NCI-H2227 (cell line): ENCODE data around the gene MNAT1.
"Not testable (repeated sequence)": the region's sequence is repeated elsewhere in the genome, so short reads cannot be mapped to it uniquely, and the experiment has no call there.

Source experiments
- DNase-seq: peaks from one replicate; lab custom pipeline; 2025; ENCODE audit not compliant: unreplicated experiment; lab: John Stamatoyannopoulos, UW

The MNAT1 gene

DNA sequence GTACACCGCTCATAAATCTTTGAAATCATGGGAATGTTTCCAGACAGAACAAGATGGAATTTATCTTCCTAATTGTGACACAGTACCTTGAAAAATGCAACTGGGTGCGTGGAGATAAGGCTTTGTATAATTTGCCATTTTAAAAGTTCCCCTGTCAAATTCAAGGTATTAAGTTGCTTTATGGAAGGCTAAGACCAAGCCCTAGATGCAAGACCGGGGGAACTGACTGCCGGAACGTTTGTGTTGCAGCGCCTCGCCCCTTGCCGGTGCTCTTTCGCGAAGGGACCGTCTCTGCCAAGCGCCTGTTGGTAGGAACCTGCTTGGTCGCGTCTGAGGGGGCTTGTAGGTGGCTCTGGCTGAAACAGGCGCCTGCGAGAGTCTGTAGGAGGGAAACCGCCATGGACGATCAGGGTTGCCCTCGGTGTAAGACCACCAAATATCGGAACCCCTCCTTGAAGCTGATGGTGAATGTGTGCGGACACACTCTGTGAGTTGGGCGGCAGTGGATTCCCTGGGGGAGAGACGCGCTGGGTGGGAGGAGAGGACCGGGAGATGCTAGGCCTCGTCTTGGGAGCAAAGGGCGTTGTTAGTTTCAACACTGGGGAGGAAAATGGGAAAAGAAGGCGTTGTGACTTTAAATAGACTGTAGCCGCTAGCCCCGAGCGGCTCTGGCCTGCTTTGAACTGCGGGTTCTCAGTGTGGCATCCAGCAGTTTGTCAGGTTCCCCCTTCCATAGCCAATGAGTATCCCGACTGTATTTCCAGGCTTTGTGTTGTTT lies at the start of gene MNAT1:
Gene MNAT1 (plus strand): TSS at position 297 of the 778 bp plus-strand sequence. CDS start 102 bp downstream, at position 399.
- peak; percentile 86 for DNase-seq

DNA sequence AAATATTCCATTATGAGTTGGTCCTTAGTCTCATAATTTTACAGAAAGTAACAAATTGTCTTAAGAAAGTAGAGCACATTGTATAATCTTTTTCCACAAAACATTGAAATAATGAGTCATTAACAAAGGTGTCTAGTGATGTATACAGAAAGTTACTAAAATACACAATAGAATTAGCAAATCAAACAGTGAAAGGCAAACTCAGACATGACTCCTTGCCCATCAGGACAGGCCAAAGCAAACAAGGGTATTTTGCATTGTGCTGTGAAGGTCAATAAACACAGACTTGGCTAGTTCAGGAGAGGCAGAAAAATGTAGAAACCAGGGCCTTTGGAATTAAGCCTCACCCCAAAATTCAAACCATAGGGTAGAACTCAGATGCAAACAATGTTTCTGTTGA lies 47.7 kb upstream of the MNAT1 start:
- DNase-seq, result no peak

DNA sequence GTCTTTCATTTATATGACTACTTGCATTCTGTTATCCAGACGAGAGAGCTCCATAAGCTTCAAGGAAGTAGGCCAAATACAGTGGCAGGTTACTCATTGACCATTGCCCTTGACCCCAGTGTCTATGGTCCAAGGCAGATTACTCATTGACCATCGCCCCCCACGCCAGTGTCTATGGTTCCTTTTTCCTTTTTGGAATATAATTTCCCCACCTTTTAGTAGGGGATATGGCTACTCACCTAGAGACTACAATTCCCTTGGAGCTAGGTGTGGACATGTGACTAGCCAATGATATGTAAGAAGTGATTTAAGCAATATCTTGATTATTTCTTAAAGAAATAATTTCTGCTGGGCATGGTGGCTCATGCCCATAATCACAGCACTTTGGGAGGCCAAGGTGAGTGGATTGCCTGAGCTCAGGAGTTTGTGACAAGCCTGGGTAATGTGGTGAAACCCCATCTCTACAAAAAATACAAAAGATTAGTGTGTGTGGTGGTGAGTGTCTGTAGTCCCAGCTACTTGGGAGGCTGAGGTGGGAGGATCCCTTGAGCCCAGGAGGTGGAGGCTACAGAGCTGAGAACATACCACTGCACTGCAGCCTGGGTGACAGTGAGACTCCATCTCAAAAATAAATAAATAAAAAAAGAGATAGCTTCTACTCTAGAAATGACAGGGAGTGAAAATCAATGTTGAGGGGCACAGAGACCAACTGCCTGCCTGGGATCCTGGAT lies 43.0 kb upstream of the MNAT1 start:
- no peak for DNase-seq

- DNase-seq, result no peak
Observed at GRCh38 chr14:60695327-60695726, 39.2 kb upstream of the MNAT1 start.

DNA sequence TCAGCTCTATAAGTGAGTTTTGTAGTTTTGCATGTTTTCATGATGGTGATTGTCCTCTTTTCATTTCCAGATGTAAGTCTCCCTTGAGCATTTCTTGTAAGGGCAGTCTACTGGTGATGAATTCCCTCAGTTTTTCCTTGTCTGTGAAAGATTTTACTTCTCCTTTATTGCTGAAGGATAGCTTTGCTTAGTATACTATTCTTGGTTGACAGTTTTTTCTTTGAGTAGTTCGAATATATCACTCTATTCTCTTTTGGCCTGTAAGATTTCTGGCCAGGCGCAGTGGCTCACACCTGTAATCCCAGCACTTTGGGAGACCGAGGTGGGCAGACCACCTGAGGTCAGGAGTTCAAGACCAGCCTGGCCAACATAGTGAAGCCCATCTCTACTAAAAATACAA lies 34.0 kb upstream of the MNAT1 start:
- no peak for DNase-seq

GRCh38 chr14:60705100-60705499 lies 29.5 kb upstream of the MNAT1 start:
- no peak for DNase-seq

- no peak for DNase-seq
Observed at GRCh38 chr14:60707858-60708257, 26.7 kb upstream of the MNAT1 start.

GRCh38 chr14:60710494-60710893 lies 24.1 kb upstream of the MNAT1 start:
- no peak for DNase-seq

- no peak for DNase-seq
Observed at GRCh38 chr14:60713513-60713912, 21.0 kb upstream of the MNAT1 start.

GRCh38 chr14:60720391-60720790 lies 14.2 kb upstream of the MNAT1 start:
- DNase-seq, result no peak

DNA sequence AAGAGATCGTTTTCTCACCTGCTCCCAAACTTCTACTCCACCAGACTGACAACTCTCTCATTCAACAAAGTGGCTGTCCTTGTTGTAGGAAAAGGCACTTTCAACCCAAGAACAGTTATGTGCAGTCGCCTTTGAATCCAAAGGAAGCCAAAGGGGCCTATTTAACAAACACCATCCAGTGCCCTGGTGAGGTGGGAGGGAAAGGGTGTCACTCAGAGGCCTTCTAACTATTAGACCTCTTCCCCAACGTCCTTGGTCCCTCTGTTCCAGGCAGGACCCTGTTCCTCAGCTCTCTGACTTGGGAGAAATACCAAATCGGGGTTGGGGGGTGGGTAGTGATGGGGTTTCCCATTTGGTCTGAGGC lies 13.6 kb upstream of the MNAT1 start:
- no peak for DNase-seq

DNA sequence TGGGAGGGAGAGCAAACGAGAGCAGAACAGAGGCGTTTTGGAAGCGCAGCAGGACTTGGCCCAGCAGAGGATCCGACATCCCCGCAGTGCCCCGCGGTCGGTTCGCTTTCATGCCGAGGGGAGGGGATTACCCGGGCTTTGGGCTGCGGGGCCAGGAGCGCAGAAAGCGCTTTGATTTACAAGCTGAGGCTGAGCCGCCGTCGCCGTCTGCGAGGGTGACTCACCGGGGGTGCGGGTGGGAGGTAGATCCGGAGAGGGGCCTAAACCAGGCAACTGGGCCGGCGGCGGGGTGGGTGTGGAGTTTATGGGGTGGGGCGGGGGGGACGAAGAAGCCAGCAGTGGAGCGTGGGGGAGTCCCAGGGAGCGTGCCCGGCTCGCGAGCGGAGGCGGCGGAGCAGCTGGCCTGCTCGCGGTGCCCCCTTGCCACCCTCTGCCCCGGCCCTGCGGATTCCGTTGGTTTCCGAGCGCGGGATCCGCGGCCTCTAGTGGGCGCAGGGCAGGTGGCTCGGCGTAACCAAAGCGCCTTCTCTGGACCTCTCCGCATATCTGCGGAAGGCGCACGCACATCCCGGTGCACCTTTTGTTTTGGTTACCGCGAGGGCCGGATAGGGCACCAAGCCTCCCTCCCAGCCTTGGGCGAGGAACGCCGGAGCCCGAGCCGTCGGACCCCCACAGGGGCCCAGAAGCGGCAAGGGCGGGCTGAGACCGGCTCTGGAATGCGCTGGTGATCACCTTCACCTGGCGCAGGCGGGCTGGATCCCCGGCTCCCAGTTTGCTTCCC lies 13.0 kb upstream of the MNAT1 start:
- peak; percentile 30 for DNase-seq

DNA sequence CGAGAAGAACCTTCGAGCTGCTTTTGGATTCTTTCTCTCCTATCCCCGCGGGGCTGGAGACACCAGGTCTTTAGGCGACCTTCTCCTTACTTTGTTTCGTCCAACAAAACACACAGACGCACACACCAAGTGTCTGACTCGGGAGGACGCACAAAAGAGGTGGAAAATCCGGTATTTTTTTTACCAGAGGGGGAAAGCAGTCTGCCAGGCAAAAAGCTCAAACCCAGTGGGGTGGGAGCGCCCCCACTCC lies 12.5 kb upstream of the MNAT1 start:
- DNase-seq, result no peak

DNA sequence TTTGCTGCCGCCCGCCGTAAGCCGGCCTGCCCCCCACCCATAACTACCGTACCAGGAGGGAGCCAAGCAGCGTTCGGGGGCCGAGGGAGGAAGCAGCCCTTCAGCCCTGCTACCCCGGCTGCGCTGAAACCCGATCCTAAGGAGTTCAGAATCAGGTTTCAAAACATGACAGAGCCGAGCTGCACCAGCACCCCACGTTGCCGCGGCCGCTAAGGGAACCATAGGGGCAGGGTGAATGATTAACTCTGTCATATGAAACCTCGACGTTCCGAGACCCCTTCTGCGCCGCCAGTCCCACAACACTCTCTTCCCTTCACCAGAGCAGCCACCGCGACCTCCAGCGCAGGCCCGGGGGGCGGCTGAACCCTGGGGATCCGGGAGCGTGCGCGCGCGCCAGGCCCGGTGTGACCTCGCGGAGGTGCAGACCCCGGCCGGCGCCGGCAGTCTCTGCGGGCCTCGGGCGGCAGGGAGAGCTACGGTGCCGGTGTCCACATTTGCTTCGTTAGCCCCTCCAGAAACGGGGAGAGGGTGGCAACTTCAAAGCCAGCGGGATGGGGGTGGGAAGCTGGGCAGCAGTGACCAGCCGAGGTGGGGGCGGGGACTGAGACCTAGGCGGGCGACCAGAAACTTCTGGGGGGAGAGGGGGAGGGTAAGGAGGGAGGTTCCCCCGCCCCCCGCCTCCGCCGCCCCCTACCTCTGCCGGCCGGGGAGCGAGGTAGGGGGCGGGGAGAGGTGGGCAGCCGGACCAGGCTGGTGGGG lies 12.0 kb upstream of the MNAT1 start:
- DNase-seq, result peak; percentile 37

DNA sequence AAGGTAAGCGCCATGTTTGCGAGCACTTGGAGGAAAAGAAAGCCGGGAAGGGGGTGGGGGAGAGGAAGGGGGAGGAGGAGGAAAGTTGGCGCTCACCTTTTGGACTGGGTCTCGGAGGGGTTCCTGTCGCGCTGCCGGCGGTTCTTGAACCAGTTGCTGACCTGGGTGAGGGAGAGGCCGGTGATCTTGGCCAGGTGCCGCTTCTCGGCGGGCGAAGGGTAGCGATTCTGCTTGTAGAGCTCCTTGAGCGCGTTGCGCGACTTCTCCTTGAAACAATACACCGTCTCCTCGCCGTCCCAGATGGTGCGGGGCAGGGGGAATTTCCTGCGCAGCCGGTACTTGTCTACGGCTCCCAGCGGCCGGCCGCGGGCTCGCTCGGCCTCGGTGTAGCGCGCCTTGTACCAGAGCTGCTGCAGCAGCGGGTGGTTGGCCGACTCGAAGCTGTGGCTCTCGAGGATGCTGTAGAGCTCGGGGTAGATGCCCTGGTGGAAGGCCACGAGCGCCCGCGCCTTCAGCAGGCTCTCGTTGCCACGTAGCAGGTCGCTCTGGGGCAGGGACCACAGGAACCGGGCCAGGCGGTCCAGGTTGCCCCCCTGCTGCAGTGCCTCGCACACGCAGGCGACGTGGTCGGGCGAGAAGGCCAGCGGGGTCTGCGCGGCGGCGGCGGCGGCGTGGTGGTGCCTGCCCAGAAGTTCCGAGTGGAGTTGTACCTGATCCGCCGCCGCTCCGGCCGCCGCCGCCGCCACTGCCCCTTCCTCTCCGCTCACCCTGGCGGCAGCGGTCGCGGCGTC lies 11.2 kb upstream of the MNAT1 start:
- peak; percentile 35 for DNase-seq

GRCh38 chr14:60723907-60724618 lies 10.5 kb upstream of the MNAT1 start, which contains the start of gene SIX4:
TSS of gene SIX4 (minus strand) at chr14:60724351. CDS start at chr14:60724074, 277 bp downstream.
- peak; percentile 71 for DNase-seq

DNA sequence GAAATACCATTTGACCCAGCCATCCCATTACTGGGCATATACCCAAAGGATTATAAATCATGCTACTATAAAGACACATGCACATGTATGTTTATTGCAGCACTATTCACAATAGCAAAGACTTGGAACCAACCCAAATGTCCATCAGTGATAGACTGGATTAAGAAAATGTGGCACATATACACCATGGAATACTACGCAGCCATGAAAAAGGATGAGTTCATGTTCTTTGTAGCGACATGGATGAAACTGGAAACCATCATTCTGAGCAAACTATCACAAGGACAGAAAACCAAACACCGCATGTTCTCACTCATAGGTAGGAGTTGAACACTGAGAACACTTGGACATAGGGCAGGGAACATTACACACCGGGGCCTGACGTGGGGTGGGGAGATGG lies 3.3 kb upstream of the MNAT1 start:
- not testable (repeated sequence) for DNase-seq

DNA sequence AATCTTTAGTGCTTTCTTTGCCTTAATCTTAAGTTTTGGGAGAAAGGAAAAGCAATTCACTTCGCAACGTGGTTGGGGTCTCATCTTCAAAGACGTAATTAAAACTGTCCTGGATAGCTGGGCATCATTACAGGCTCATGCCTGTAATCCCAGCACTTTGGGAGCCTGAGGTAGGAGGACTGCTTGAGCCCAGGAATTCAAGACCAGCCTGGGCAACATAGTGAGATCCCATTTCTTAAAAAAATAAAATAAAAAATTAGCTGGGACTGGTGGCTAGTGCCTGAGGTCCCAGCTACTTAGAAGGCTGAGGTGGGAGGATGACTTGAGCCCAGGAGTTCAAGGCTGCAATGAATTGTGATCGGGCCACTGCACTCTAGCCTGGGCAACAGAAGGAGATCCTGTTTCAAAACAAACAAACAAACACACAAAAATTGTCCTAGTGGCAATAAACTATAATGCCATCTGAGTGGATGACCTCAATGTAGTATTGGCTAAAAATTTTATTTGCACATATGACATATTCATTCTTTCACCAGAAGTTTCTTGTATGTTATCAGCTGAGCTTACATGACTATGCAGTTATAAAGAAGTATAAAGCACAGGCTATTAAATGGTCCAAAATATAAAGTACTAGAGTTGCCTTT lies 1.6 kb upstream of the MNAT1 start:
- no peak for DNase-seq

DNA sequence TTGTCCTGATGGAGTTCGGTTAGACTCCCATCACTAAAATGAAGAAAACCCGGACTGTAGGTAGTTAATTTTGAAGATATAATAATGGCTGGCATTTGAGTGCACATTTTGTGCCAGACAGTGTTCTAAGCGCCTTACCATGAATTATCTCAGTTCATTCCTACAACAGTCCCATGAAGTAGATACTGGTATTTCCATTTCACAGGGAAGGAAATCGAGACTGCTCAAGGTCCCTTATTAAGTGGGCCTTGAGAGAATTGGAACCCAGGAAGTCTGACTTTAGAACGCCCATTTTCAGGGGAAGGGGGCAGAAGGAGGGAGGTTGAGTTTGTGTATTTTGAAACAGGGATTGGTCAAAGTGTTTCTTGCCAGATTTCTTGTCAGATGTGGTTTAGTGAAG lies 855 bp downstream of the MNAT1 start:
- DNase-seq, result no peak
